ENCODE measurements around the gene HAUS8. TPM values are rescaled to one million over a fixed set of nuclear protein-coding genes. Genes with fewer than 3 reads are reported as not detected.
A peak's percentile ranks its signal among the peaks of the same experiment; 100 is the strongest.

HAUS8 gene
- total and polyA plus RNA-seq, 3 experiments from 2014 or later = 9.7 to 36.4 (median 33.4) TPM

GRCh38 chr19:17037966-17038500, 37.2 kb downstream of the HAUS8 start:
- no peak for DNase-seq
- Mint-ChIP-seq H3K36me3 (peaks cover 0 to 2% (median 0%) of the 10 kb centered on the region in 3 donors), H3K4me1 (no peaks in the 10 kb centered on the region), H3K27me3 (peaks cover 17 to 32% of the 10 kb centered on the region in 2 donors), H3K9me3 (no peaks in the 10 kb centered on the region), H3K4me3 (no peak overlapping the region), H3K27ac (peak overlapping the region in 1 of 8 donors; percentile 78)
- Histone ChIP-seq H3K27ac (ENCODE audit: low read depth, low read length) (no peak overlapping the region), H3K36me3 (ENCODE audit: insufficient read depth, low read length) (no peaks in the 10 kb centered on the region), H3K27me3 (ENCODE audit: insufficient read depth, low read length, poor library complexity, severe bottlenecking) (no peaks in the 10 kb centered on the region), H3K4me3 (ENCODE audit: low read length) (no peak overlapping the region), H3K4me1 (ENCODE audit: insufficient read depth, low read length) (no peaks in the 10 kb centered on the region), H3K9me3 (ENCODE audit: low read length) (no peaks in the 10 kb centered on the region)
- CTCF ChIA-PET = no interaction called here
- POLR2A ChIA-PET = no interaction called here

DNA sequence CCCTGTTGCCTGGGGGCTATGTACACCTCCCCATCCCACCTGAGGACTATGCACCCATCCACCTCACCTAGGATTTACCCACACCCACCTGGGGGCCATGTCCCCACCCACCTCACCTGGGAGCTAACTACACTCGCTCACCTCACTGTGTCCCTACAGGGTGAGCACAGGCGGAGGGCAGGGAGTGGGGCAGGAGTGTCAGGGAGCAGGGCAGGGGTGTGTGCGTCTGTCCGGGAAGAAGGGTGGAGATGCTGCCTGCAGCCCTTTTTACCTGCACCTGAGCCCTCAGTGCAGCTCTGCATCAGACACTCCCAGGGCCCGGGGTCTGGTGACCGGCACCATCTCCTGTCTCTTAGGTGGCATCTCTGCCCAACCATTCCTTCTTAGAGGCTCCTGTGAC, 38.1 kb downstream of the HAUS8 start:
- peaks cover 17 to 37% of the 10 kb centered on the region in 2 donors for H3K27me3 Mint-ChIP-seq
- no peak overlapping the region for H3K4me3 Mint-ChIP-seq
- no peak overlapping the region for H3K4me3 ChIP-seq (ENCODE audit: low read length)
- no peaks in the 10 kb centered on the region for H3K27me3 ChIP-seq (ENCODE audit: insufficient read depth, low read length, poor library complexity, severe bottlenecking)
- no peaks in the 10 kb centered on the region for H3K4me1 Mint-ChIP-seq
- H3K27ac Mint-ChIP-seq = no peak overlapping the region
- H3K36me3 ChIP-seq (ENCODE audit: insufficient read depth, low read length) = no peaks in the 10 kb centered on the region
- ChIA-PET CTCF (no interaction called here), POLR2A (no interaction called here)
- H3K9me3 ChIP-seq (ENCODE audit: low read length) = no peaks in the 10 kb centered on the region
- H3K27ac ChIP-seq (ENCODE audit: low read depth, low read length) = no peak overlapping the region
- H3K9me3 Mint-ChIP-seq = no peaks in the 10 kb centered on the region
- peaks cover 0 to 2% (median 0%) of the 10 kb centered on the region in 3 donors for H3K36me3 Mint-ChIP-seq
- DNase-seq = no peak
- H3K4me1 ChIP-seq (ENCODE audit: insufficient read depth, low read length) = no peaks in the 10 kb centered on the region

- Mint-ChIP-seq H3K9me3 (no peaks in the 10 kb centered on the region), H3K4me3 (no peak overlapping the region), H3K27ac (no peak overlapping the region), H3K4me1 (no peaks in the 10 kb centered on the region), H3K27me3 (peaks cover 12 to 33% of the 10 kb centered on the region in 2 donors), H3K36me3 (peaks cover 0 to 2% (median 0%) of the 10 kb centered on the region in 3 donors)
- Histone ChIP-seq H3K27me3 (ENCODE audit: insufficient read depth, low read length, poor library complexity, severe bottlenecking) (no peaks in the 10 kb centered on the region), H3K9me3 (ENCODE audit: low read length) (no peaks in the 10 kb centered on the region), H3K27ac (ENCODE audit: low read depth, low read length) (no peak overlapping the region), H3K36me3 (ENCODE audit: insufficient read depth, low read length) (no peaks in the 10 kb centered on the region), H3K4me1 (ENCODE audit: insufficient read depth, low read length) (no peaks in the 10 kb centered on the region), H3K4me3 (ENCODE audit: low read length) (no peak overlapping the region)
- DNase-seq = no peak
- ChIA-PET CTCF (no interaction called here), POLR2A (no interaction called here)
Measured at GRCh38 chr19:17036640-17037039, 38.6 kb downstream of the HAUS8 start.

DNA sequence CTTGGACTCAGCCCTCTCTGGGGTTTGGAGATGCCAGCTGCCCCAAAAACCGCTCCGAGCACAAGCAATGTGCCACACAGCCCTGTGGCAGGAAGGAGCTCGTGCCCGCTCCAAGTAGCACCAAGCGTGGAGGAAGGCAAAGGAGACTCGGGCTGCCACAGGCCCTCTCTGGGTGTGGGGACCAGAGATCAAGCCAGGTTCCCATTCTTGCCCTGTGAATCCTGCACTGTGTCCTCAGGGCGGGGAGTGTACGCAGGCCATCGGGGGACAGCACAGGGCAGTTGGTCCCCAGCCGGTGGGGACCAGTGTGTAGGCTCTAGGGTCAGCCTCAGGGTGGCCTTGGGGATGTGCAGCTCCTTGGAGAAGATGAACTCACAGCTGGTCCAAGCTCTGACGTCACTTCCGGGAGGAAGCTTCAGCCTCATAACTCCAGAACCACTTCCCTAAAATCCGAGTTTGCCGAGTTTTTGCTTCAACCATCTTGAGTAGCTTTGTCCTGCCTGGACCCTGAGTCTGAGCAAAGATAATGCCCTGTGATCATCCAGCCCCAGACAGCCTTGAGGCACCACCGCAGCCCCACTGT, 39.3 kb downstream of the HAUS8 start:
- Mint-ChIP-seq H3K4me3 (no peak overlapping the region), H3K4me1 (no peaks in the 10 kb centered on the region), H3K27me3 (peaks cover 11 to 31% of the 10 kb centered on the region in 2 donors), H3K27ac (no peak overlapping the region), H3K36me3 (peaks cover 0 to 2% (median 0%) of the 10 kb centered on the region in 3 donors), H3K9me3 (no peaks in the 10 kb centered on the region)
- Histone ChIP-seq H3K4me1 (ENCODE audit: insufficient read depth, low read length) (no peaks in the 10 kb centered on the region), H3K27me3 (ENCODE audit: insufficient read depth, low read length, poor library complexity, severe bottlenecking) (no peaks in the 10 kb centered on the region), H3K27ac (ENCODE audit: low read depth, low read length) (no peak overlapping the region), H3K4me3 (ENCODE audit: low read length) (no peak overlapping the region), H3K9me3 (ENCODE audit: low read length) (no peaks in the 10 kb centered on the region), H3K36me3 (ENCODE audit: insufficient read depth, low read length) (no peaks in the 10 kb centered on the region)
- no peak for DNase-seq
- ChIA-PET CTCF (no interaction called here), POLR2A (no interaction called here)

GRCh38 chr19:17031741-17032140, 43.5 kb downstream of the HAUS8 start:
- Histone ChIP-seq H3K4me1 (ENCODE audit: insufficient read depth, low read length) (no peaks in the 10 kb centered on the region), H3K9me3 (ENCODE audit: low read length) (no peaks in the 10 kb centered on the region), H3K4me3 (ENCODE audit: low read length) (no peak overlapping the region), H3K27me3 (ENCODE audit: insufficient read depth, low read length, poor library complexity, severe bottlenecking) (peaks cover 6% of the 10 kb centered on the region), H3K27ac (ENCODE audit: low read depth, low read length) (no peak overlapping the region), H3K36me3 (ENCODE audit: insufficient read depth, low read length) (no peaks in the 10 kb centered on the region)
- Mint-ChIP-seq H3K4me3 (no peak overlapping the region), H3K9me3 (peaks cover 0 to 2% (median 0%) of the 10 kb centered on the region in 5 donors), H3K36me3 (no peaks in the 10 kb centered on the region), H3K27me3 (peaks cover 17 to 39% of the 10 kb centered on the region in 2 donors), H3K27ac (no peak overlapping the region), H3K4me1 (peaks cover 0 to 3% (median 2%) of the 10 kb centered on the region in 3 donors)
- ChIA-PET CTCF (no interaction called here), POLR2A (no interaction called here)
- DNase-seq = no peak

GRCh38 chr19:17027535-17027975, 47.7 kb downstream of the HAUS8 start:
- peaks cover 7 to 10% (median 8%) of the 10 kb centered on the region in 3 donors for H3K4me1 Mint-ChIP-seq
- H3K27me3 Mint-ChIP-seq = peaks cover 42 to 63% of the 10 kb centered on the region in 2 donors
- no peaks in the 10 kb centered on the region for H3K9me3 ChIP-seq (ENCODE audit: low read length)
- no peak overlapping the region for H3K27ac ChIP-seq (ENCODE audit: low read depth, low read length)
- no peak overlapping the region for H3K4me3 ChIP-seq (ENCODE audit: low read length)
- peaks cover 14 to 25% (median 21%) of the 10 kb centered on the region in 5 donors for H3K9me3 Mint-ChIP-seq
- H3K27ac Mint-ChIP-seq = no peak overlapping the region
- DNase-seq = no peak
- peak overlapping the region in 3 of 7 donors; percentile 27 to 70 (median 69) for H3K4me3 Mint-ChIP-seq
- POLR2A ChIA-PET = no interaction called here
- CTCF ChIA-PET = no interaction called here
- H3K36me3 ChIP-seq (ENCODE audit: insufficient read depth, low read length) = no peaks in the 10 kb centered on the region
- H3K4me1 ChIP-seq (ENCODE audit: insufficient read depth, low read length) = no peaks in the 10 kb centered on the region
- peaks cover 6% of the 10 kb centered on the region for H3K27me3 ChIP-seq (ENCODE audit: insufficient read depth, low read length, poor library complexity, severe bottlenecking)
- H3K36me3 Mint-ChIP-seq = peaks cover 2 to 15% (median 3%) of the 10 kb centered on the region in 3 donors

DNA sequence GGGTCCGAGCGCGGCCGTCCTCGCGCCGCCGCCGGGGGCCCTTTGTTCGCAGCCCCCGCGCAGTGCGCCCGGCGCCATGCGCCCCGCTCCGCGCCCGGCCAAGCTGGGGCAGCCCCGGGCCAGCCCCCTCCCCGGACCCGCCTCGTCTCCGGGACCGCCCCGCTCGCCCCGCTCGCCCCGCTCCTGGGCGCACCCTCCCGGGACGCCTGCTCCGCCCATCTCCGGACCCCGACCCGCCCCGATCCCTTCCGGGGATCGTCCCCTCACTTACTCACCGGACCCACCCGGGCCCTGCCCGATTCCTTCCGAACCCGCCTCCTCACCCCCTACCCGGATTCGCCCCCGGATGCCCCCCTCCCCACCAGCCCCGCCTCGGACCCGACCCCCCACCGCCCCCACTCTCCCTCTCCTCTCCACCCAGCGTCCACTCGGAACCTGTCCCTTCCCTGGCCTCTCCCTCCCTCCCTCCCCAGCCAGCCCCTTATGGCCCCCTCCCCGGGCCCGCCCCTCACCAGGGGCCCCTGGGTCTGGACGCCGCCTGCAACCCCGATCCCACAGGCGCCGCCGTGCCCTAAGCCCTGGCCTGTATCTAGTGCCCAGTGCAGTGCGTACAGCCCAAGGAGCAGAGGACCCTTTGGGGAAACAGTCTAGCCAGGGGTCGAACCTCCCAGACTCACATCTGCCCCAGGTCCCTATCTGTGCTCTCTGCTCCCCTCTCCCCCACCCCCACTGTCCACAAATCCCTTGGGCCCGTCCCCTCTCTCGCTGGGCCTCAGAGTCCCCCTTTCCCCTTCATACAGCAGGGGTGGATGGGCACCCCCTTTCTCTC, 48.3 kb downstream of the HAUS8 start, which contains the start of gene CPAMD8:
TSS of gene CPAMD8 (minus strand) at position 105 of the 829 bp plus-strand sequence. CDS start 168 bp downstream, outside the sequence.
- peaks cover 45 to 60% of the 10 kb centered on the region in 2 donors for H3K27me3 Mint-ChIP-seq
- POLR2A ChIA-PET = no interaction called here
- H3K9me3 ChIP-seq (ENCODE audit: low read length) = no peaks in the 10 kb centered on the region
- H3K4me1 ChIP-seq (ENCODE audit: insufficient read depth, low read length) = no peaks in the 10 kb centered on the region
- H3K9me3 Mint-ChIP-seq = peaks cover 14 to 28% (median 24%) of the 10 kb centered on the region in 5 donors
- CTCF ChIA-PET = no interaction called here
- H3K36me3 Mint-ChIP-seq = peaks cover 2 to 15% (median 3%) of the 10 kb centered on the region in 3 donors
- no peak within 1 kb of the TSS for H3K4me3 ChIP-seq (ENCODE audit: low read length)
- no peak for DNase-seq
- peak within 1 kb of the TSS; percentile 7 to 85 (median 75) for H3K4me3 Mint-ChIP-seq
- peak within 1 kb of the TSS in 2 of 8 donors; percentile 4 to 35 for H3K27ac Mint-ChIP-seq
- H3K36me3 ChIP-seq (ENCODE audit: insufficient read depth, low read length) = no peaks in the 10 kb centered on the region
- H3K27ac ChIP-seq (ENCODE audit: low read depth, low read length) = no peak within 1 kb of the TSS
- H3K4me1 Mint-ChIP-seq = peaks cover 7 to 10% (median 8%) of the 10 kb centered on the region in 3 donors
- peaks cover 6% of the 10 kb centered on the region for H3K27me3 ChIP-seq (ENCODE audit: insufficient read depth, low read length, poor library complexity, severe bottlenecking)
